SIG-M5 (cell line): ENCODE measurements around the gene PDXK.

Experiments used
- DNase-seq: peaks from one replicate; lab custom pipeline; 2025; lab: John Stamatoyannopoulos, UW

PDXK gene

DNA sequence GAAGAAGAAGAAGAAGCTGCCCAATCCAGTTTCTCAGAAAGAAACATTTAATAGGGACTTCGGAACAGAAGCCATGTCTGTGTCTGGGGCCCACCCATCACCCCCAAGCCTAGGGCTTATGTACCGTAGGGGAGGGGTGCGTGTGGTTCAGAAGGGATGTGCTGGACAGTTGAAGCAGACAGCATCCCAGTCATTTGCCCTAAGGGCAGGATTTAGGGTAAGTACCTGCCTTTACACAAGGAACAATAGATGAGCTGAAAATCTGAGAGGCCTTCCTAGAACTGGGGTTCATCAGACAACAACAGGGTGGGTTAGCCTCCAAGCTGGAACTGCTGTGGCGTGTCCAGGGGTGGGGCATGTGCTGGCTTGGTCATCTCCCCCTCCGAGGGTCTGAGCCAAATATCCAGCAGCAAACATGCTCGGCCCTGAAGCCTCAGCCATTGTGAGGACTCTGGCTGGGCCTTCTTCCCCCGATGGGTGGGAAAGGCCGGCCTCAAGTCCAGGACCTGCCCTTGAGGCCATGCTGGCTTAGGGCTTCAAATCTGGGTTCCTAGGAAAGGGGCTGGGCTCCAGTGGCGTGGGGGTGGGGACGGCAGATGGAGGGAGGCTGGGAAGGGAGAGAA, 45.1 kb downstream of the PDXK start:
- no peak for DNase-seq

DNA sequence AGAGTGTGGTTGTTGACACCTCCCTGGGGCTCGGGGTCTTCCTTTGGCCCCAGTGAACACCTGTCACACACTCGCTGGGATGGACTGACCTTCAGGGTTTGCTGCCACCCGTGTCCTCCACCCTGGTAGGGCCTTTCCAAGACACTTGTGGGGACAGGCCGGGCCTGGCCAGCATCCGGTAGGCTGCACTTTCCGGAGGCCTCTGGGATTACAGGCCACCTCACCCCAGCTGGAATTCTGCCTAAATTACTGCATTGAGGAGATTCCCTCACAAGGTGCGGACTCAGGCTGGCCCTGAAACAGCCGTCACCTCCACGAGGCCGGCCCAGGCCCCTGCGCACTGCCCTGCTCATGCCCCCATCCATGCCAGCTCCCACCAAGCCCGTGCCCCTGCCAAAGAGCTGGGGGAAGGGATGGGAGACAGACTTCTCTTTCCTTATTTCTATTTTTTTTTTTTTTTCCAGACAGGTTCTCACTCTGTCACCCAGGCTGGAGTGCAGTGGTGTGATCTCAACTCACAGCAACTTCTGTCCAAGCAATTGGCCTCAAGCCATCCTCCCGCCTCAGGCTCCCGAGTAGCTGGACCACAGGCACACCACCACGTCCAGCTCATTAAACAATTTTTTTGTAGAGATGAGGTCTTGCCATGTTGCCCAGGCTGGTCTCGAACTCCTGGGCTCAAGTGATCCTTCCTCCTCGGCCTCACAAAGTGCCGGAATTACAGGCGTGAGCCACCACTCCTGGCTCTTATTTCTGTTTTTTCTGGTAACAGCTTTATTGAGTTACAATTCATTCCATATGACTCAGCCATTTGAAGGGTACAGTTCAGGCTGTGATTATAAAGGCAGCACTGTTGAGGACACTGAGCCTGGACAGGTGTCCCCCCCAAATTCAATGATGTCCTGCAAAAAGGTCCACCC, 45.9 kb downstream of the PDXK start:
- no peak for DNase-seq

DNA sequence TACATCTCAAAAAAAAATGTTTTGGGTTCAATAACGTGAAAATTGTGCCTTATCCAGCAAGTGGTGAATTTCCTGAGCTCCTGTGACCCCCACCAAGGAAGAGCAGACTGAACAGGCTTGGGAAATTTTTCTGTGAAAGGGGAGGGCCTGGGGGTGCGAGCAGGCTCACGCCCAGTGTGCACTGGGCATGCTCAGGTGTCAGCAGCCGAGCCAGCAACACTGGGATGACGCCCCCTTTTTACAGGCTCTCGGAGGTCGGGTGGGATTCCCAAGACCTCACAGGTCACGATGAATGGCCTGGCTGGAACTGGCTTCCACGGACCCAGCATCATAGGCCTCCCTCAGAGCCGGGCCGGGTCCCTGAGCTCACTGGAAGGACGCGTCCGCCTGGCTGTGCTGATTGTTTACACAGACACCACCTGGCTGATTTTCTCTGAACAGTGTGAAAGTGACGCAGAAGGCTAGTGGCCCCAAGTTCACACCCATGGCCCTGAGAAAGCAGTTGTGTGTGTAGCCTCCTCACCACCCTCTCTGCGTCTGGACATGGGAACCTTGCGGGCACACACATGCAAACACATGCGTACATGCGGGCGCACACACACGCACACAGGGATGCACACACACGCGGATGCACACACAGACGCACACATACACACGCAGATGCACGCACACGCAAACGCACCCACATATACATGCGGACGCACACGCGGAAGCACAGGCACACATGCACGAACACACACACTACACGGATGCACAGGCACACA, 48.0 kb downstream of the PDXK start:
- no peak for DNase-seq

DNA sequence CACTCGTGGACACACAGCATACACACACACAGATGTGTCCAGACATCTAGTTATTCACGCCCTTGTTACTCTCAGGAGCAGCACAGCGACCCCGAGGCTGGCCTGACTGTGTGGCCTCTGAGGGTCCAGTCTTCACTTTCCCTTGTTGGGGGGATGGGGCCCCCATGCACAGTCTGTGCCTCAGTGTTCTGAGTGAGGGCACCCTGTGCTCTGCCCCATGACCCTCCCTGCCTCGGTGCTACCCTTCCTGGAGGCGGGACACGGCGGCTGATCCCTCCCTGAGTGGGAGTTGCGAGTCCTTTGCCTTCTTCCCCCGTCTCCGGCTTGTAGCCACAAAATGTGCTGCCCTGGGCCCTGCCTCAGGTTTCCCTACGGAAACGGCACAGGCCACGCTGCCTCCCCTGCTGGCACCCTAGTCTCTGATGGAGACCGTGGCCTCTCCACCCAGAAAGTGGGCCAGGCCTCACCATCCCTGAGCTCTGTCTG, 48.6 kb downstream of the PDXK start:
- DNase-seq: no peak

DNA sequence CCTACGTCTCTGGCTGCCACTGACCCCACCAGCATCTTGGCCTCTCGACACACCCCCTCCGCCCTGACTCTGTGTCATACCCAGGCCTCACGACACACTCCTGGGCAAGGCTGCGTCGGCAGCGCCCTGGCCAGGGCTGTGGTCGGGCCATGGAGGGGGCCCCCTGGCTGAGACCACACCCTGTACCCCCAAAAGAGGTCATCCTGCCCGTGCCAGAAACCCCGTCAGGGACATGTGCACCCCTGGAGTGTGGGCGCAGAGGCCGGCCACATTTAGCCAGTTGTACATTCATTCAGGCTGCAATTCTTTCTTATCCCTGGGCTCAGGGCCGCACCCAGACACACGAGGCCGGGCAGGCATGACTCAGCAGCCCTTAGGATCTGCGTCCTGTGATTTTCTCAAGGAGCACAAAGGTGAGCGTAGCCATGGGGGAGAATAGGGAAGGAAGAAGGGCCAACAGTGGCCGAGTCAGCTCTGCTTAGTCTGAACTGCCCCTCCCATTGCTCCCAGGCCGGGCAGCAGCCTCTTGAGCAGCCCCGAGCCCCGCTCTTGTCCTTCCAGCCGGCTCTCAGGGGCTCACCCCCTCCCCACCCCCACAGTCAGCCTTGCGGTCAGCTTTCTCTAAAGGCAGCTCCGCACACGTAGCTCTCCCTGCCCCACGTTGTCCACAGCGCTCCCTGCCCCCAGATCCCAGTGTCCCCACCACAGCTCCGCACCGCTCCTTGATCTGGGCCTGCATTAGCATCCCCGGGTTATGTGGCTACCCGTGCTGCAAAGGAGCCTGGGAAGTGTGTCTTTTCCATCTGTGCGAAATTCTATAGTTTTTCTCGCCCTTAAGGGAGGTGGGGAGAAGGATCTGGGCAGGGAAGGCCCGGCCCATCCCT, 49.3 kb downstream of the PDXK start:
- no peak for DNase-seq

DNA sequence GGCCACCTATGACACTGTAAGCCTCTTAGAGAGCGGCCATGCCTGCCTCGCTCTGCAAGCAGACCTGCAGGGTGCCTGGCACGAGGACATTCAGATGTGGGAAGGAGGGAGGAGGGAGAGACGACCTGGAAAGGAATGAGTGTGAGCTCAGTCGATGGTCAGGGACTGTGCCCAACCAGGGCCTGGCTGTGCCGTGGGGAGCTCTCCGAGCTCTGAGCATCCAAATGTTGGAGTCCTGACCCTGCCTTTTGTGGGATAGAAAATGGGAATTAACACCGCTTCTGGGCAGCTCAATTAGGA, 49.9 kb downstream of the PDXK start:
- DNase-seq: no peak

DNA sequence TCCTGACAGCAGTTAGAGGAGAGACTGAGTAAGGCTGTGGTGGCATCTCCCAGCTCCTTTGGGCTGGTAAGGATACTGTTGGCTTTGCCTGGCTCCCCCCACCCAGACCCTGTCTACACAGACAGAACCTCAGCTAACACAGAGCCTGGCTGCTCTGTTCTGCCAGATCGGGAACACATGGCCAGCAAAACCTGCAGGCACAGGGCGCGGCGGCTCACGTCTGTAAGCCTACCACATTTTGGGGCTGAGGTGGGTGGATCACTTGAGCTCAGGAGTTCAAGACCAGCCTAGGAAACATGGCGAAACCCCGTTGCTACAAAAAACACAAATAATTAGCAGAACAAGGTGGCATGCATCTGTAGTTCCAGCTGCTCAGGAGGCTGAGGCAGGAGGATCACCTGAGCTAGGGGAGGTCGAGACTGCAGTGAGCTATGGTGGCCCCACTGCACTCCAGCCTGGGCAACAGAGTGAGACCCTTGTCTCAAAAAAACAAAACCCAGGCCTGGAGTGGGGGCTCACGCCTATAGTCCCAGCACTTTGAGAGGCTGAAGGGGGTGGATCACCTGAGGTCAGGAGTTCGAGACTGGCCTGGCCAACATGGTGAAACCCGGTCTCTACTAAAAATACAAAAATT, 50.5 kb downstream of the PDXK start:
- no peak for DNase-seq

DNA sequence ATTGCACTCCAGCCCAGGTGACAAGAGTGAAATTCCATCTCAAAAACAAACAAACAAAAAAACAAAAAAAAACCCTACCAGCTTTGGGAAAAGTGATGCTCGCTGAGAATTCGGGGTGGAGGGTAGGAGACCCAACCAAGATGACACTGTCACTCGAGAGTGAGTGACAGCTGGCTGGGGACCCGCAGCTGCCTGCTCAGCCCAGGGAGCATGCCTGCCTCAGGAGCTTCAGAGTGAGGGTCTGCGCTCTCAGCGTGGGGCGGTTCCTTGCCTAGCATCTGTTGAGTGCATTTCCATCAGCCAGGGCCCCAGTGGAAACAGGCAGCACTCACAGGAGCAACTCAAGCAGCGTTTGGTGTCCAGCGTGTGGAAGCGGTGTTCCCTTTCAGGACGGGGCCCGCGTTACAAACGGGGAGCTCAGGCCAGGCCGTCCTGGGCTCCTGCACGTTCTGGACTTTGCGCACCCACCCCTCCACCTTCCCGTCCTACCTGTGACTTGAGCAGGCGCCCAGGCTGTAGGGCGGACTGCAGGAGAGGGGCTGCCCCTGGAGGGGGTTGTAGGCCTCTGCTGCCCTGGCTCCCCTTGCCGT, 51.2 kb downstream of the PDXK start:
- no peak for DNase-seq

DNA sequence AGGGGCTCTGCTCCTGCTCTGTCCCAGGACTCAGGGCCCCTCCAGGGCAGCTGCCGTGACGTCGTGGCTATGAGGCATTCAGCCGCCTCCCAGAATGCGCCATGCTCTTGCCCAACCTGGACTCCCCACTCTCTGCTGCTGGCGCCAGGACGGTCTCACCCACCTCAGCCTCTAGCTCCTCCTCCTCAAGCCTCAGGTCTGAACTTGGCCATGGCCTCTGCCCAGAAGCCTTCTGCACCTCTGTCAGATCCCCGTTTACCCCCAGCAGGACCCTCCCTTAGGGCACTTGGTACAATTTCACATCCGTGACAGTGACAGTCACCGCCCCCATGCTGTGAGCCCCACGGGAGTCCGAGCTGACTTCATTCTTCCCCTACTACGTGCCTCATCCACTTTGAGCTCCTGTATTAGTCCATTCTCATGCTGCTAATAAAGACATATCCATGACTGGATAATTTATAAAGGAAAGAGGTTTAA, 52.3 kb downstream of the PDXK start:
- no peak for DNase-seq

DNA sequence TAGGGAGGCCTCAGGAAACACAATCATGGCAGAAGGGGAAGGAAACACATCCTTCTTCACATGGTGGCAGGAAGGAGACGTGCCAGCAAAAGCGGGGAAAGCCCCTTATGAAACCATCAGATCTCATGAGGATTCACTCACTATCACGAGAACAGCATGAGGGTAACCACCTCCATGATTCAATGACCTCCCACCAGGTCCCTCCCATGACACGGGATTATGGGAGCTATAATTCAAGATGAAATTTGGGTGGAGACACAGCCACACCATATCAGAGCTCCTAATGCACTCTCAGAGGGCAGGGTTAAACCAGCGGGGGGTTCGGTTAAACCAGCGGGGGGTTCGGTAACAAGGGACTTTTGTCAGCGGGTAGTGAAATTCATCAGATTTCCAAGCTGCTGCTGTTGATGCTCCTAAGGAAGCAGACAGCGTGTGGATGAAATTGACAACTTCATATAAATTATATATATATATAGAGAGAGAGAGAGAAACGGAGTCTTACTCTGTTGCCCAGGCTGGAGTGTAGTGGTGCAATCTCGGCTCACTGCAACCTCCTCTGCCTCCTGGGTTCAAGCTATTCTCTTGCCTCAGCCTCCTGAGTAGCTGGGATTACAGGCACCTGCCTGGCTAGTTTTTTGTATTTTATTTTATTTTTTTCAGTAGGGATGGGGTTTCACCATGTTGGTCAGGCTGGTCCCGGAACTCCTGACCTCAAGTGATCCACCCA, 52.9 kb downstream of the PDXK start:
- DNase-seq: no peak

DNA sequence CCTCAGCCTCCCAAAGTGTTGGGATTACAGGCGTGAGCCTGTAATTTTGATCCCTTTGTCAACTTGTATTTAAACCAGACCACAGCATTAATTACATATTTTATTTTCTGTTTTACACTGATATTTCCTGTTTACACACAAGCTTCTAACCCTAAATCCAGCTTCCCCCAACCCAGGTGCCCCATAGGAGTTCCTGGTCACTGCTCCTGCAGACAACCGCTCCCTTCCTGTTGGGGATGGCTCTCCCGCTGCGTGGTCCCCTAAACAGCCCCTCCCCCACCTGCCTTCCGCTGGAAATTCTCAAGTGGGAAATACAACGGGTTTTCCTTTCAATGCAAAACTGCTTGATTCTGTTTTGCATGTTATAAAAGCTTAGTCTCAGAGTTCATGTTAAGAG, 53.5 kb downstream of the PDXK start:
- no peak for DNase-seq

DNA sequence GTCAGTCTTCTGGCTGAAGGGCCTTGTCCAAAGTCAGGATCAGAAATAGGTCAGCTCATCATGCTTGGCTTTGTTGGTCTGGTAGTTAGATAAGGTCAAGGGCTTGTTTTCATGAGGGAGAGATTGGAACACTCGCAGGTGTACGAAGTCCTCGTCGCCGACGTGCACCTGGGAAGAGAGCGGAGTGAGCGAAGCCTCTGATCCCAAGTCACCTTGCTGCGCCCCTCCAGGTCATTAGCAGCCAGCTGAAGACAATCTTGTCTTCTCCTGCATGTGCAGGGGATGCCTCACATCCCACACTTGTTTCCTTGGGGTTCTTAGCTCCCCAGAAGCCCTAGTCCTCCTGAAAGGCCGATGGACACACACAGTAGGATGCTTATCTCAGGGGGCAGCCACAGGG, 55.2 kb downstream of the PDXK start:
- DNase-seq: no peak

DNA sequence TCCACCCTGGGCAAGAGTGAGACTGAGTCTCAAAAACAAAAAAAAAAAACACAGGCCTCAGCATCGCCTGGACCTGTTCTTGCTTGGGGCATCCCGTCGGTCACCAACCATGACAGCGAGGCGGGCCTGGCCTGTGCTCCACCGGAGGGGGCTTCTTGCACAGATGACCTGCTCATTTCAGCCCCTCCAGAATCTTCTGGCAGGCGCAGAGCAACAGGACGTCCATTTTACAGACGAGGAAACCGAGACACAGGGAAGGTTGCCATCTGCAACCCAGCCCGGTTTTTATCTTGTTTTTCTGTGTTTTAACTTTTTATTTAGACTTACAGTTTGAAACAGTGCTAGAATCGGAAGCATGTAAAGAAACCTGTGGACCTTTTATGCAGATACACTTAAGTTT, 56.3 kb downstream of the PDXK start:
- DNase-seq: no peak

DNA sequence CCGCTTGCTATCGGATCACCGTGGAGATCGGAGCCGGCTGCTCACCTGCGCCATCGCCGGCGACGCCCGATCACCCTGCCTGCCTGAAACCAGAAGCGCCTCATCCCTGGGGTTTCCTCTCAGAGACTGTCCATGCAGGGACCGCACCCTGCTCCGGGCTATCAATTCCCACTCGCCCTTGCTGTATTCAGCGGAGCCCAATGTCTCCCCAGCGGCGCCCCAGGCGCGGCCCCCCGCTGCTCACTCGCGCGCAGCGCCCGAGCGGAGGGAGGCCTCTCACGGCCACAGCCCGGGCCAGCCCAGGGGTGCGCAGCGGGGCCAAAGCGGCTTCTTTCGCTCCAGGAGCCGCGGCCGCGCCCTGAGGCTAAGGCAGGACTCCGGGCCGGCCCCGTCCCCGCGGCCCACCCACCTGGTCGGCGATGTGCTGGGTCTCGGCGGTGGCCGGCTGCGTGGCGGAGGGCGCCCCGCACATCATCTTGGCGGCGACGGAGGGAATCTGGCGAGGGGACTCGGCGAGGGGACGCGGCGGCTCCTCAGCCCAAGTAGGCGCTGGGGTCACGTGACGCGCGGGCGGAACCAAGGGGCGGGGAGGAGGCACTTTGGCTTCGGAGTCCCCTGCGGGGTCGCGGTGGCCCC, 57.0 kb downstream of the PDXK start, which contains the start of gene CSTB:
CSTB (minus strand) TSS at position 514 of the 636 bp plus-strand sequence; CDS start at position 475, 39 bp downstream.
- DNase-seq: no peak

DNA sequence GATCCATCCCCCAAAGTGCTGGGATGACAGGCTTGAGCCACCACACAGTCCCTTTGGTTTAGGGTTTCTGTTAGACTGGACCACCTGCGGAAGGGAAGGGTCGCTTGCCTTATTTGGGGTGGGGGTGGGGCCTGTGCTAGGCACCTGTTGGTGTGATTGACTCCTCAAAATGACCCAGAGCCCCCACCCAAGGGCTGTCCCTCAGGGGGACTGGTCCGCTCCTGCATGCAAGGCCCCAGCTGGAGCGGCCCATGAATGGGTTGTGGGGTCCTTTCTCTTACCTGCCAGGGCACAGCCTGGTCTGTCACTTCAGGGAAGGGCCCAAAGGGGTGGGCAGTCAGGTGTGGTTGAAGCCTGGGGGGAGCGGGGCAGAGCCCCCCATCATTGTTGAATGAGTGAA, 59.0 kb downstream of the PDXK start:
- DNase-seq: no peak

DNA sequence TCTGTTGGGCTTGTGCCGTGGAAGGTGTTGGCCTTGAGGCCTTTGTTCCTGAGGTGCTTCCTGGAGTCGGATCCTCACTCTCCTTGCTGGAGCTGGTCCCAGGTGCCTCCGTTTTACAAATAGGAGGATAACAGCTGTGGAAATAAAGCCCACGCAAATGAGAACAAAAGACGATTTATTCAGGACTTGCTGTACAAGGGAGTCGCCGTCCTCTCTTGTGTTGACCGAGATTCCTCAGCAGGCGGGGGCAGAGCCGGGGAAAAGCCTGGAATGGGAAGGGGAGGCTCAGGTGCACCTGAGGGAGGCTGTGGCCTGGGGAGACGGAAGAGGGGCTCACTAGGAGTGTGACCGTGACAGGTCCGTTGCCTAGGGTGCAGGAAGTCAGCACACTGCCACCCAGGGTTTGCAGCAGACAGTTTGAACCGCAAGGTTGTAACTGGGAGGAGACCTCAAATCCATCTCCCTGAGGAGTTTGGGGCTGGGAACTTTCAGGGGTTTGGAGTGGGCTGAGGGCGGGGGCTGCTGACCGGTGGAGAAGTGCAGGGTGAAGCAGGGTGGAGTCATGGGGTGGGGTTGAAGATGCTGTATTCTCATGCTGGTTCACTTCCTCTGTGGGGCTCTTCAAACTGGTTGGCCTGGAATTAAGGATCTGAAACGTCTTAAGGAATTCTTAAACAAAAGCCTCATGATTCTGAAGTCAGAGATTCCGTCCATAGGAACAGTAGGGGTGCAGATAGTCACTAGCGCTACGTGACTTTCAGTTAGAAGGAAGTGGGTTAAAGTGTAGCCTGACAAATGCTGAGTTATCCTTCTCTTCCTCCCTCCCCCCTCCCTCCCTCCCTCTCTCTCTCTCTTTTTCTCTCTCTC, 59.8 kb downstream of the PDXK start:
- DNase-seq: no peak

DNA sequence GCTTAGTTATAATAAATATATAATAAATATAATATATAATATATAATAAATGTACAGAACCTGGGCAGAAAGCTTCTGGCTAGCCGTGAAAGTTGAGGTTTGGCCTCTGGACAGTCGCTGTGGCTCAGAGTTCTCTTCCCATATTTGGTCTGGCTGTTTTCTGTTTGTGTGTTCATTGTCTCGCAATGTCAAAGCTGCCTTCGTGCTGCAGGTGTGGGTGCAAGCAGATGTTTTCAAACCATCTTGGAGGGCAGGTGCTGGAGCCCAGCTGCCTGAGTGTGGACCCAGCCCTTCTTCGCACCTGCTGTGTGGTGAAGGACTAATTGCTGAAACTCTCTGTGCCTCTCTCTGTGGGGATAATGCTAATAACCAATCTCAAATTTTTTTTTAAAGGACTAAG, 60.7 kb downstream of the PDXK start:
- no peak for DNase-seq

DNA sequence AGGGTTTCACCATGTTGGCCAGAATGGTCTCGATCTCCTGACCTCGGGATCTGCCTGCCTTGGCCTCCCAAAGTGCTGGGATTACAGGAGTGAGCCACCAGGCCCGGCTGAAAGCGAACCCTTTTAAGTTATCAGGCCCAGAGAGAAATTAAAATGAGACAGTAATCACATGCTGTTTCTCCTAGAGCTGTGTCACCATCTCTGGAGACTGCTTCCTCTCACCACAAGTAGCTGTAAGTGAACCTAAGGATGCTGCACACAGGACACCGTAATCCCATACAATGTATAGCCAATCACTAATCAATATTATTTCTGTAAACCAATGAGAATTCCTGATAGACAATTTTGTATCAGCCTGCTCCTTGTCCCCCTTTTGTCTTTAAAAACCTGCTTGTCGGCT, 62.9 kb downstream of the PDXK start:
- DNase-seq: no peak
